Fibroblast of the aortic adventitia (primary cell): ENCODE results near the gene MOCS2. TPM values are rescaled to one million over a fixed set of nuclear protein-coding genes. Genes with fewer than 3 reads are reported as not detected.
"Not testable (repeated sequence)": the region's sequence is repeated elsewhere in the genome, so short reads cannot be mapped to it uniquely, and the experiment has no call there.

Experiments used
- DNase-seq: peaks from one replicate; pipeline ENCODE4 v3.0.0-alpha.2; 2010; ENCODE audit warnings: low read depth
- H3K4me3 ChIP-seq: 2 replicates; pipeline ENCODE4 v1.5.1; 2011; ENCODE audit warnings: low read depth, mild to moderate bottlenecking, control low read depth, low read length, moderate library complexity
- total RNA-seq: library from RNA; depleted of rRNA; stranded (reverse); fragments of >200 nt; gene quantifications from 2 replicates; pipeline ENCODE4 v1.2.3, GENCODE V29; 2012; ENCODE audit warnings: low replicate concordance
- TF ChIP-seq, protein P1 (sequence below): IDR thresholded peaks from 2 replicates; pipeline ENCODE4 v1.5.1; 2011; ENCODE audit warnings: mild to moderate bottlenecking, low read length, control low read depth, inconsistent platforms; ENCODE audit not compliant: insufficient read depth

The MOCS2 gene
- total RNA-seq, 1 donor = 74.2 TPM

- H3K4me3 ChIP-seq = no peak overlapping the region
- DNase-seq = no peak
- TF ChIP-seq, protein P1, sequence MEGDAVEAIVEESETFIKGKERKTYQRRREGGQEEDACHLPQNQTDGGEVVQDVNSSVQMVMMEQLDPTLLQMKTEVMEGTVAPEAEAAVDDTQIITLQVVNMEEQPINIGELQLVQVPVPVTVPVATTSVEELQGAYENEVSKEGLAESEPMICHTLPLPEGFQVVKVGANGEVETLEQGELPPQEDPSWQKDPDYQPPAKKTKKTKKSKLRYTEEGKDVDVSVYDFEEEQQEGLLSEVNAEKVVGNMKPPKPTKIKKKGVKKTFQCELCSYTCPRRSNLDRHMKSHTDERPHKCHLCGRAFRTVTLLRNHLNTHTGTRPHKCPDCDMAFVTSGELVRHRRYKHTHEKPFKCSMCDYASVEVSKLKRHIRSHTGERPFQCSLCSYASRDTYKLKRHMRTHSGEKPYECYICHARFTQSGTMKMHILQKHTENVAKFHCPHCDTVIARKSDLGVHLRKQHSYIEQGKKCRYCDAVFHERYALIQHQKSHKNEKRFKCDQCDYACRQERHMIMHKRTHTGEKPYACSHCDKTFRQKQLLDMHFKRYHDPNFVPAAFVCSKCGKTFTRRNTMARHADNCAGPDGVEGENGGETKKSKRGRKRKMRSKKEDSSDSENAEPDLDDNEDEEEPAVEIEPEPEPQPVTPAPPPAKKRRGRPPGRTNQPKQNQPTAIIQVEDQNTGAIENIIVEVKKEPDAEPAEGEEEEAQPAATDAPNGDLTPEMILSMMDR = no peak
Measured at GRCh38 chr5:53112909-53113308, 3.4 kb upstream of the MOCS2 start.

- DNase-seq, H3K4me3 ChIP-seq: not testable (repeated sequence)
Measured at GRCh38 chr5:53112307-53112706, 2.8 kb upstream of the MOCS2 start.

GRCh38 chr5:53111139-53111538 lies 1.6 kb upstream of the MOCS2 start:
- no peak overlapping the region for H3K4me3 ChIP-seq
- TF ChIP-seq, protein P1 = no peak
- DNase-seq = no peak

GRCh38 chr5:53110156-53110555 lies 599 bp upstream of the MOCS2 start:
- TF ChIP-seq, protein P1 = no peak
- H3K4me3 ChIP-seq = peak overlapping the region; percentile 88
- no peak for DNase-seq

- TF ChIP-seq, protein P1 = no peak
- H3K4me3 ChIP-seq = peak overlapping the region; percentile 88
- peak; percentile 28 for DNase-seq
Measured at GRCh38 chr5:53109056-53109442, 508 bp downstream of the MOCS2 start.

GRCh38 chr5:53105611-53106300 lies 3.8 kb downstream of the MOCS2 start:
- DNase-seq = no peak
- H3K4me3 ChIP-seq = no peak overlapping the region

DNA sequence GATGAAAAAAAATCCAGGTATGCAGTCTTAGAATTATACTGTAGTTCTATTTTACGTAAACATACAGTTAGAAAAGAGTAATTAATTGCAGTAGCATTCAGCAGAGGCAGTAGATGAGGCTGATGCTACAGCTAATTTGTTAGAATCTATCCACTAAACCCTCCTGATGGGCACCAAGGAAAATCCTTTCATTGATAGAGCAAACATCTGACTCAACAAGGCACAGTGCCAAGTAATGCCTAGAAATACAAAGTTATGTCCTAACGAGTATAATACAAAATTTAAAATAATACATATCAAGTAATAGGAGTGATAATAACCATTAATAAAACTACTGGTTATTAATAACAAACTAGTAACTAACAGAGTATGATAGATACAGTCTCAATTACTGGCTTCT lies 9.0 kb downstream of the MOCS2 start:
- DNase-seq = no peak
- H3K4me3 ChIP-seq = no peak overlapping the region
- TF ChIP-seq, protein P1 = no peak

More at GRCh38 chr5:53105611-53106300, 3.8 kb downstream of the MOCS2 start:
- TF ChIP-seq, protein P1 = no peak
